Activated B cell treated with CpG ODN at 0.5 μM for 24 hours (primary cell): ENCODE results near the gene COG8. TPM values are rescaled to one million over a fixed set of nuclear protein-coding genes. Genes with fewer than 3 reads are reported as not detected.

Experiments
- ATAC-seq: fragments of 200-7000 bp; cut with Tn5 transposase; one replicate; pipeline ENCODE4 v1.10.0; 2021; ENCODE audit warnings: low read depth, mild to moderate bottlenecking, moderate library complexity
- CTCF ChIA-PET: fragments of 350-600 bp; sonication (Branson Sonifier 250); formaldehyde crosslinking; loops from one replicate; lab custom pipeline; 2021; ENCODE audit warnings: antibody characterized with exemption; lab: Charles Lee
- POLR2A ChIA-PET: fragments of 350-600 bp; sonication (Branson Sonifier 250); formaldehyde crosslinking; loops from one replicate; lab custom pipeline; 2021; ENCODE audit warnings: antibody characterized with exemption; lab: Charles Lee
- DNase-seq: peaks from one replicate; pipeline ENCODE4 v3.0.0; 2022
- H3K27ac Mint-ChIP-seq: one replicate; pipeline ENCODE4 v1.8.0; 2020; ENCODE audit warnings: mixed read lengths
- H3K27me3 Mint-ChIP-seq: one replicate; pipeline ENCODE4 v1.8.0; 2021; ENCODE audit warnings: mixed read lengths
- H3K36me3 Mint-ChIP-seq: one replicate; pipeline ENCODE4 v1.8.0; 2021; ENCODE audit warnings: low read depth, mixed read lengths
- H3K4me1 Mint-ChIP-seq: one replicate; pipeline ENCODE4 v1.8.0; 2021; ENCODE audit warnings: mixed read lengths
- H3K4me3 Mint-ChIP-seq: one replicate; pipeline ENCODE4 v1.8.0; 2020; ENCODE audit warnings: mild to moderate bottlenecking, mixed read lengths
- H3K9me3 Mint-ChIP-seq: one replicate; pipeline ENCODE4 v1.8.0; 2020; ENCODE audit warnings: mixed read lengths
- CTCF ChIP-seq: fragments of 200-600 bp; IDR thresholded peaks from one replicate; pipeline ENCODE4 v1.8.0; 2022; ENCODE audit warnings: antibody characterized with exemption, mild to moderate bottlenecking
- intact Hi-C: fragments of 100-400 bp; cut with micrococcal nuclease; formaldehyde crosslinking; loops from one replicate; pipeline ENCODE4 v1.15.1; 2024
- total RNA-seq: library from RNA; stranded (reverse); gene quantifications from 2 replicates; pipeline ENCODE4 v1.2.3, GENCODE V29; 2022

The COG8 gene
- total RNA-seq, 1 donor from 2014 or later = 45.4 TPM

DNA sequence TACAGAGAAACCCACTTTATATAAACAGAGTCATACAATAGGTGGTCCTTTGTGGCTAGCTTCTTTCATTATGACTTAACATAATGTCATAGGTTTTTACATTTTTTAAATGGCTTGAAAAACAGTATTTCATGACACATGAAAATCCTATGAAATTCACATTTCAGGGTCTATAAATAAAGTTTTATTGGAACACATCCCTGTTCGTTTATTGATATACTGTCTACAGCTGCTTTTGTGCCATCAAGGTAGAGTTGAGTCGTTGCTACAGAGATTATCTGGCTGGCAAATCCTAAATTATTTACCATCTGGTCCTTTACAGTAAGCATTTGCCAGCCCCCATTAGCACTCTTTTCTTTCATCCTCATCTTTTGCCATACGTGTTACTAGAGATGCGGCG lies 25.9 kb downstream of the COG8 start:
- ChIA-PET CTCF (no interaction called here), POLR2A (interaction anchor here (1.4 kb wide), 1 partner anchor 14 kb away, joined by 4 read pairs; no protein-coding TSS in a partner anchor)
- DNase-seq = no peak
- no peak for TF ChIP-seq CTCF
- Mint-ChIP-seq H3K27me3 (no peaks in the 10 kb centered on the region), H3K36me3 (peaks cover 48% of the 10 kb centered on the region), H3K4me3 (peak overlapping the region; percentile 65), H3K4me1 (peaks cover 27% of the 10 kb centered on the region), H3K9me3 (no peaks in the 10 kb centered on the region), H3K27ac (no peak overlapping the region)
- no peak for ATAC-seq
- intact Hi-C loops = loop anchor here (10.0 kb wide), 1 partner anchor 1211 kb away; the partner anchor contains the start of genes COG4 and SF3B3

DNA sequence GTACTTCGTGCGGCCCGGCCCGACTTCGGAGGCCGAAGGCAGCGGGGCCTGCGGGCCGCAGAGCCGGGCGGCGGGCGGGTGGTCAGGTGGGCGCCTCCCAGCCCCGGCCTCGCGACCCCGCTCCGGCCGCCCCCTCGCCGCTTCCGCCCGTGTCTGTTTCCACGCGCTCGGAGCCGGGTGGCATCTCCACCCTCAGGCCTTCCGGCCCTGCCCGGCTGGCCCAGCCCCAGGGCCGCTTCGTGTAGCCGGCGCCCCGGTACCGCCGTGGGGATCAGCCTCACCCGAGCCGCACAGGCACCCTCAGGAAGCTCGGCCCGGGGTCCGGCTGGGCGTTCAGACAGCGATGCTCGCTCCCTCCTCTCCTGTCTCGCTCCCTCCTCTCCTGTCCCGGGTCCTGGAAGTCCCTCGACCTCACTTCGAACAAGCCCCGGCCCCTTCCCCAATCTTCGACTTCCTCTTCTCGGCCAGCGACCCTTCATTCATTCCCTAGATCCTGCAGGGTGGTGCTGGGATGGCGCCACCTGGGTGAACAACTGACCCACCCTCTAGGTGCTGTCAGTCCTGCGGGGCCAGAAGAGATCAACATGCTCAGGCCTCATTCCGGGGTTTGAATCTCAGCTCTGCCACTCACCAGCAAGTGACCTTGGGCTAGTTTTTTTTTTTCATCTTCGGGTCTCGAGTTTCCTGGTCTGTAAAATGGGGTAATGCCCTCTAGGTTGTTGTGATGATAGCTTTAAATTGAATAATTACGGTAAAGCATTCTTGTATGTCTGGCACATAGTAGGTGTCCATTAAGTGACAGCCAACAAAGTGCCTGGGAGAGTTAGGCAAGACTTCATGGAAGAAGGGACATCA lies 27.6 kb downstream of the COG8 start:
- H3K36me3 Mint-ChIP-seq = peaks cover 36% of the 10 kb centered on the region
- ATAC-seq = peak; percentile 33
- no peak for DNase-seq
- intact Hi-C loops = loop anchor here (1.0 to 10.0 kb wide), 7 partner anchors 19 to 1213 kb away; partner anchors contain the start of genes COG4, COG8, NFAT5 and NIP7
- CTCF ChIA-PET = interaction anchor here (1.2 to 1.4 kb wide), 2 partner anchors 18 to 27 kb away, joined by 5 read pairs; partner anchors contain the start of genes COG8, NIP7 and PDF
- POLR2A ChIA-PET = interaction anchor here (0.6 to 2.6 kb wide), 5 partner anchors 12 to 179 kb away, joined by 3 to 11 read pairs (median 5); partner anchors contain the start of genes NIP7 and PDF
- no peaks in the 10 kb centered on the region for H3K27me3 Mint-ChIP-seq
- no peaks in the 10 kb centered on the region for H3K9me3 Mint-ChIP-seq
- H3K4me1 Mint-ChIP-seq = peaks cover 27% of the 10 kb centered on the region
- H3K27ac Mint-ChIP-seq = peak overlapping the region; percentile 91
- TF ChIP-seq CTCF = no peak
- peak overlapping the region; percentile 98 for H3K4me3 Mint-ChIP-seq

GRCh38 chr16:69310653-69311532 lies 28.5 kb downstream of the COG8 start, which contains the start of gene VPS4A:
Gene VPS4A, plus strand, starts transcription at chr16:69311350. Its CDS starts 162 bp downstream, at chr16:69311512.
- Mint-ChIP-seq H3K27me3 (no peaks in the 10 kb centered on the region), H3K36me3 (peaks cover 28% of the 10 kb centered on the region), H3K27ac (peak within 1 kb of the TSS; percentile 91), H3K4me1 (peaks cover 27% of the 10 kb centered on the region), H3K4me3 (peak within 1 kb of the TSS; percentile 98), H3K9me3 (no peaks in the 10 kb centered on the region)
- ATAC-seq (peak; percentile 98), DNase-seq (peak; percentile 99)
- POLR2A ChIA-PET = interaction anchor here (0.5 to 2.6 kb wide), 6 partner anchors 14 to 178 kb away, joined by 3 to 11 read pairs (median 6); partner anchors contain the start of genes COG8, NIP7 and PDF
- no peak for TF ChIP-seq CTCF
- intact Hi-C loops = loop anchor here (1.0 to 10.0 kb wide), 7 partner anchors 19 to 1214 kb away; partner anchors contain the start of genes COG4, COG8, NFAT5 and NIP7
- CTCF ChIA-PET = interaction anchor here (1.0 kb wide), 1 partner anchor 19 kb away, joined by 3 read pairs; no protein-coding TSS in a partner anchor

GRCh38 chr16:69309316-69309715 lies 30.0 kb downstream of the COG8 start:
- intact Hi-C loops = no loop called here
- Mint-ChIP-seq H3K27ac (peak overlapping the region; percentile 5), H3K27me3 (no peaks in the 10 kb centered on the region), H3K4me1 (peaks cover 24% of the 10 kb centered on the region), H3K4me3 (peak overlapping the region; percentile 21), H3K36me3 (peaks cover 14% of the 10 kb centered on the region), H3K9me3 (no peaks in the 10 kb centered on the region)
- TF ChIP-seq CTCF = no peak
- DNase-seq = no peak
- POLR2A ChIA-PET = no interaction called here
- no peak for ATAC-seq
- CTCF ChIA-PET = interaction anchor here (1.0 kb wide), 1 partner anchor 35 kb away, joined by 3 read pairs; no protein-coding TSS in a partner anchor
